Activated CD4-positive, alpha-beta T cell treated with anti-CD3 and anti-CD28 coated beads, Interleukin-2, amount 10 ng/mL, durations not matched to agents 24 days and 14 days (primary cell): ENCODE data around the gene ABCC6. TPM values are rescaled to one million over a fixed set of nuclear protein-coding genes. Genes with fewer than 3 reads are reported as not detected.
"Not testable (repeated sequence)": the region's sequence is repeated elsewhere in the genome, so short reads cannot be mapped to it uniquely, and the experiment has no call there.

Source experiments
- DNase-seq: peaks from one replicate; pipeline ENCODE4 v3.0.0; 2022
- H3K27ac Mint-ChIP-seq: one replicate; pipeline ENCODE4 v1.8.0; 2022; ENCODE audit warnings: mild to moderate bottlenecking, mixed read lengths
- H3K27me3 Mint-ChIP-seq: one replicate; pipeline ENCODE4 v1.8.0; 2022; ENCODE audit warnings: mixed read lengths
- H3K36me3 Mint-ChIP-seq: one replicate; pipeline ENCODE4 v1.8.0; 2022; ENCODE audit warnings: low read depth, mild to moderate bottlenecking, mixed read lengths
- H3K4me1 Mint-ChIP-seq: one replicate; pipeline ENCODE4 v1.8.0; 2021; ENCODE audit warnings: mixed read lengths
- H3K4me3 Mint-ChIP-seq: one replicate; pipeline ENCODE4 v1.8.0; 2022; ENCODE audit warnings: mild to moderate bottlenecking, moderate library complexity, mixed read lengths
- H3K9me3 Mint-ChIP-seq: one replicate; pipeline ENCODE4 v1.8.0; 2021; ENCODE audit warnings: mixed read lengths
- intact Hi-C: fragments of 100-400 bp; cut with micrococcal nuclease; formaldehyde crosslinking; loops from one replicate; pipeline ENCODE4 v1.15.1; 2023
- total RNA-seq: library from RNA; stranded (reverse); gene quantifications from 2 replicates; pipeline ENCODE4 v1.2.3, GENCODE V29; 2022

The ABCC6 gene
- total RNA-seq, 1 donor from 2014 or later: not detected

- intact Hi-C loops: no loop called here
- H3K27me3 Mint-ChIP-seq: no peaks in the 10 kb centered on the region
- H3K4me1 Mint-ChIP-seq: no peaks in the 10 kb centered on the region
- no peaks in the 10 kb centered on the region for H3K9me3 Mint-ChIP-seq
- H3K36me3 Mint-ChIP-seq: no peaks in the 10 kb centered on the region
- no peak overlapping the region for H3K4me3 Mint-ChIP-seq
- no peak for DNase-seq
- H3K27ac Mint-ChIP-seq: no peak overlapping the region
Measured at GRCh38 chr16:16168431-16168830, 54.9 kb downstream of the ABCC6 start.

GRCh38 chr16:16167927-16168326 is 55.4 kb downstream of the ABCC6 start:
- no peak for DNase-seq
- Mint-ChIP-seq H3K27ac (no peak overlapping the region), H3K27me3 (no peaks in the 10 kb centered on the region), H3K9me3 (no peaks in the 10 kb centered on the region), H3K4me3 (no peak overlapping the region), H3K4me1 (no peaks in the 10 kb centered on the region), H3K36me3 (no peaks in the 10 kb centered on the region)
- intact Hi-C loops: no loop called here

DNA sequence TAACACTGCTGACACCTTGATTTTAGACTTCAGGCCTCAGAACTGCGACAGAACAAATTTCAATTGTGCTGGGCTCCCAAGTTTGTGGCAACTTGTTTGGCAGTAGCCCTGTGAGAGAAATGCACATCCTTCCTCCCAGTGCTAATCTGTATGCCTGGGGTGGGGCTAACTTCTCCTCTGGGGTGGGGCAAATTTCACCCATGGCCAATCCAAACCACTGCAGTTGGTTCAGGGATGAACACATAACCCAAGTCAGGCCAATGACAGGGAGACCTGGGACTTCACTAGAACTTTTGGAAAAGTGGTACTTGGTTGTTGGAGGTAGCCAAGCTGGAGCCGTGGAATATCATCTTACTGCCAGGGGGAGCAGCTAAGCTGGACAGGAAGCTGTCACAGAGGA is 56.3 kb downstream of the ABCC6 start:
- intact Hi-C loops: no loop called here
- H3K36me3 Mint-ChIP-seq: no peaks in the 10 kb centered on the region
- no peak overlapping the region for H3K4me3 Mint-ChIP-seq

DNA sequence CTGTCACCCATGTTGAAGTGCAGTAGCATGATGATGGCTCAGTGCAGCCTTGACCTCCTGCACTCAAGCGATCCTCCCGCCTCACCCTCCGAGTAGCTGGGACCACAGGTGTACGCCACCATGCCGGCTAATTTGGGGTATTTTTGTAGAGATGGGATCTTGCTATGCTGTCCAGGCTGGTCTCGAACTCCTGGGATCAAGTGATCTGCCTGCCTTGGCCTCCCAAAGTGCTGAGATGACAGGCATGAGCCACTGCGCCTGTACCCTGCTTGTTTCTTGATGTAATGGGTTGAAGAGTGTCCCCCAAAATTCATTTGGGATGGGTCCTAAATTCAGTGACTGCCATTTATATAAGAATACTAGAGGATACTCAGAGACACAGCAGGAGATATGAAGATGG is 57.2 kb downstream of the ABCC6 start:
- intact Hi-C loops: no loop called here
- H3K4me1 Mint-ChIP-seq: peaks cover 3% of the 10 kb centered on the region
- H3K36me3 Mint-ChIP-seq: no peaks in the 10 kb centered on the region
- no peak overlapping the region for H3K4me3 Mint-ChIP-seq
- DNase-seq: no peak
- H3K27ac Mint-ChIP-seq: no peak overlapping the region
- no peaks in the 10 kb centered on the region for H3K27me3 Mint-ChIP-seq
- H3K9me3 Mint-ChIP-seq: no peaks in the 10 kb centered on the region

More for the DNA sequence above, 56.3 kb downstream of the ABCC6 start:
- peaks cover 3% of the 10 kb centered on the region for H3K4me1 Mint-ChIP-seq
- no peak for DNase-seq
- no peak overlapping the region for H3K27ac Mint-ChIP-seq
- no peaks in the 10 kb centered on the region for H3K9me3 Mint-ChIP-seq
- no peaks in the 10 kb centered on the region for H3K27me3 Mint-ChIP-seq

GRCh38 chr16:16164243-16164642 is 59.1 kb downstream of the ABCC6 start:
- DNase-seq: no peak
- no peak overlapping the region for H3K4me3 Mint-ChIP-seq
- no peak overlapping the region for H3K27ac Mint-ChIP-seq
- H3K27me3 Mint-ChIP-seq: no peaks in the 10 kb centered on the region
- H3K36me3 Mint-ChIP-seq: no peaks in the 10 kb centered on the region
- H3K9me3 Mint-ChIP-seq: no peaks in the 10 kb centered on the region
- intact Hi-C loops: no loop called here
- peaks cover 3% of the 10 kb centered on the region for H3K4me1 Mint-ChIP-seq

GRCh38 chr16:16163571-16163970 is 59.7 kb downstream of the ABCC6 start:
- Mint-ChIP-seq H3K4me3 (no peak overlapping the region), H3K9me3 (peaks cover 2% of the 10 kb centered on the region), H3K4me1 (peaks cover 3% of the 10 kb centered on the region), H3K27ac (no peak overlapping the region), H3K36me3 (no peaks in the 10 kb centered on the region), H3K27me3 (no peaks in the 10 kb centered on the region)
- DNase-seq: no peak
- intact Hi-C loops: no loop called here

- Mint-ChIP-seq H3K27ac (no peak overlapping the region), H3K4me1 (peaks cover 3% of the 10 kb centered on the region), H3K36me3 (no peaks in the 10 kb centered on the region), H3K9me3 (peaks cover 7% of the 10 kb centered on the region), H3K4me3 (no peak overlapping the region), H3K27me3 (no peaks in the 10 kb centered on the region)
- no peak for DNase-seq
- intact Hi-C loops: no loop called here
Measured at GRCh38 chr16:16163109-16163508, 60.2 kb downstream of the ABCC6 start.

DNA sequence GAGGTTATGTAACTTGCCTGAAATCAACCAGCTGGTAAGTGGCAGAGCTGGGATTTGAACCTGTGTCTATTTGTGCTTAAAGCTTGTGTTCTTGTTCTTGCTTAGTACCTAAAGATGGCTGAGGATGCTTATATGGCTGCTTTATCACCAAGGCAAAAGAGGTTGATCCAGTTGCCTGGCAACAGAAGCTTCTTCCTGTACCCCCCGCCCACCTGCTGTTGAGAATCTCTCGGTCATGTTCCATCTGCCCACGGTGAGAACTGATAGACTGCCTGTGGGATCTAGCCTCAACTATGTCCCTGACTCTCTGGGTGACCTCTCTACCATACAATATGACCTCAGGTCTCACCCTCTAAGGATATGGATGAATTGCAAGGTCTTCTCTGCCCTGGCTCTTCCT is 60.7 kb downstream of the ABCC6 start:
- DNase-seq: no peak
- Mint-ChIP-seq H3K27ac (no peak overlapping the region), H3K9me3 (peaks cover 8% of the 10 kb centered on the region), H3K4me1 (peaks cover 3% of the 10 kb centered on the region), H3K4me3 (no peak overlapping the region), H3K27me3 (no peaks in the 10 kb centered on the region), H3K36me3 (no peaks in the 10 kb centered on the region)
- intact Hi-C loops: no loop called here

GRCh38 chr16:16161840-16162239 is 61.5 kb downstream of the ABCC6 start:
- H3K4me1 Mint-ChIP-seq, intact Hi-C loops, H3K36me3 Mint-ChIP-seq, H3K9me3 Mint-ChIP-seq, H3K27me3 Mint-ChIP-seq, DNase-seq, H3K27ac Mint-ChIP-seq, H3K4me3 Mint-ChIP-seq: not testable (repeated sequence)

- no peak for DNase-seq
- Mint-ChIP-seq H3K27me3 (no peaks in the 10 kb centered on the region), H3K27ac (no peak overlapping the region), H3K9me3 (peaks cover 8% of the 10 kb centered on the region), H3K4me3 (no peak overlapping the region), H3K4me1 (peaks cover 3% of the 10 kb centered on the region), H3K36me3 (no peaks in the 10 kb centered on the region)
- intact Hi-C loops: no loop called here
Measured at GRCh38 chr16:16161319-16161718, 62.0 kb downstream of the ABCC6 start.

- no peak for DNase-seq
- no peak overlapping the region for H3K27ac Mint-ChIP-seq
Measured at GRCh38 chr16:16159662-16160061, 63.6 kb downstream of the ABCC6 start.

GRCh38 chr16:16158741-16159374 is 64.4 kb downstream of the ABCC6 start:
- Mint-ChIP-seq H3K27me3 (no peaks in the 10 kb centered on the region), H3K4me1 (peaks cover 3% of the 10 kb centered on the region), H3K27ac (no peak overlapping the region), H3K4me3 (no peak overlapping the region), H3K36me3 (no peaks in the 10 kb centered on the region), H3K9me3 (peaks cover 8% of the 10 kb centered on the region)
- no peak for DNase-seq
- intact Hi-C loops: no loop called here

More at GRCh38 chr16:16159662-16160061, 63.6 kb downstream of the ABCC6 start:
- no peaks in the 10 kb centered on the region for H3K36me3 Mint-ChIP-seq
- H3K27me3 Mint-ChIP-seq: no peaks in the 10 kb centered on the region
- intact Hi-C loops: no loop called here
- H3K4me3 Mint-ChIP-seq: no peak overlapping the region
- peaks cover 8% of the 10 kb centered on the region for H3K9me3 Mint-ChIP-seq
- H3K4me1 Mint-ChIP-seq: peaks cover 3% of the 10 kb centered on the region

DNA sequence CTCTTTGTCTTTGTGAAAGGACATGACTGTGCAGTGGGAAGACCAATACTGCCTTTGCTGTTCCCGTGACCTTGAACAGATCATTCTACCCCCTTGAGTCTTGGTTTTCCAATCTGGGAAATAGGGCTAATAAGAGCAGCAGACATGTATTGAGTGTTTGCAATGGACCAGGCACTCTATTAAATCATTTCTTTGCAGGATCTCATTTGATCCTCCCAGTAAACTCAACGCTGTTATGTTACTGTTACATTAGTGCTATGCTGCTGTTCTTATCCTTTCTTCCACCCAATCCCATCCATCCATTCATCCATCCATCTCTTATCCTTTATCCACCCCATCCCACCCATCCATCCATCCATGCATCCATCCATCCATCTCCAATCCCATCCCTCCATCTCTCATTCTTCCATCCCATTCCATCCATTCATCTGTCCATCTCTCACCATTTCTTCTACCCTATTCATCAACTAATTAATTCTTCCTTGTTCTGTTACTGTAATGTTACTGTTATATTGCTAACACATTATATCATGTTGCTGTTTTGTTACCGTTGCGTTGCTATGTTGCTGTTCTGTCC is 65.1 kb downstream of the ABCC6 start:
- Mint-ChIP-seq H3K27ac (no peak overlapping the region), H3K4me1 (peaks cover 3% of the 10 kb centered on the region), H3K9me3 (peaks cover 8% of the 10 kb centered on the region), H3K36me3 (no peaks in the 10 kb centered on the region), H3K4me3 (no peak overlapping the region), H3K27me3 (no peaks in the 10 kb centered on the region)
- intact Hi-C loops: no loop called here
- DNase-seq: no peak

GRCh38 chr16:16157166-16157565 is 66.1 kb downstream of the ABCC6 start:
- intact Hi-C loops: no loop called here
- no peak for DNase-seq
- Mint-ChIP-seq H3K36me3 (no peaks in the 10 kb centered on the region), H3K9me3 (peaks cover 8% of the 10 kb centered on the region), H3K27ac (no peak overlapping the region), H3K4me1 (no peaks in the 10 kb centered on the region), H3K27me3 (no peaks in the 10 kb centered on the region), H3K4me3 (no peak overlapping the region)

- Mint-ChIP-seq H3K27ac (no peak overlapping the region), H3K36me3 (no peaks in the 10 kb centered on the region), H3K27me3 (no peaks in the 10 kb centered on the region), H3K4me1 (no peaks in the 10 kb centered on the region), H3K9me3 (peaks cover 8% of the 10 kb centered on the region), H3K4me3 (no peak overlapping the region)
- intact Hi-C loops: no loop called here
- DNase-seq: no peak
Measured at GRCh38 chr16:16155234-16155633, 68.1 kb downstream of the ABCC6 start.
